NCI-H2171 (cell line): ENCODE measurements around the gene SLC6A18.
"Not testable (repeated sequence)": the region's sequence is repeated elsewhere in the genome, so short reads cannot be mapped to it uniquely, and the experiment has no call there.

Experiments used
- DNase-seq: peaks from one replicate; lab custom pipeline; 2025; lab: John Stamatoyannopoulos, UW

The SLC6A18 gene

DNA sequence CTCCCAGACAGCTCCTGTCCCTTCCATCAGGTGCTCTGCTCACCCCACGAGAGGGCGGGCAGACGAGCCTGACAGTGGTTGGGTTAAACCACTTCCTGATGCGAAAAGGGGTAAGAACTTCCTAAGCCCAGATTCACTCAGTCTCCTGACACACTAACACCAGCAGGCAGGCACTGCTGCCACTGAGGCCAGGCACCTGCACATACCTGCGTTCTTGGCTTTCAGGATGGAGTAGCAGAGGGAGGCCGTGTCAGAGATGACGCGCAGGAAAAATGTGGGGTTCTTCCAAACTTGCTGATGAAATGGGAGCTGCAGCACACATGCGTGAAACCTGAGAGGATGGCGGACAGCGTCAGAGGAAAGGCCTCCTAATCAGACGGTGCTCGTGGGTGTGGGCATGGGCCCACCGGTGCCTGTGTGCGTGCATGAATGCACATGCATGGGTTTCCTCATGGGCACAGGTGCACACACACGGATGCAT lies 29.9 kb downstream of the SLC6A18 start:
- DNase-seq: no peak

GRCh38 chr5:1256776-1257175 lies 31.6 kb downstream of the SLC6A18 start:
- DNase-seq: no peak

- no peak for DNase-seq
These were observed 32.2 kb downstream of the SLC6A18 start for GRCh38 chr5:1257363-1257762.

DNA sequence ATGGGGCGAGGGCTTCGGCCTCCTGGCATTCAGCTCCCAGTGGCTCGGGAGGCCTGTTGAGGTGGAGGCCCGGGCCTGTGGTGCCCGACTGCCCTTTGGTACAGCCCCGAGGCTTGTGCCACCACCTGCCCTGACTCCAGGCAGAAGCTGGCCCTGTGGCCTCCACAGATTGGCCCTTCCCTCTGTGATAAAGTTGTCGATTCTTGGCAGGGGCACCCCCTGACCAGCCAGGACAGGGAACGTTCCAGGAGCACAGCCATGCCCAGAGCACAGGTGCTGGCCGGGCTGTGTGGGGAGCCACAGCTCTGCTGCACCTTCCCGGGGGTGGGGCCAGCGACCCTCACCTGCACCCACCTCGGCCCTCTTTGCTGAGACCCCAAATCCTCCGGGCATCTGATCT lies 32.7 kb downstream of the SLC6A18 start:
- DNase-seq: no peak

DNA sequence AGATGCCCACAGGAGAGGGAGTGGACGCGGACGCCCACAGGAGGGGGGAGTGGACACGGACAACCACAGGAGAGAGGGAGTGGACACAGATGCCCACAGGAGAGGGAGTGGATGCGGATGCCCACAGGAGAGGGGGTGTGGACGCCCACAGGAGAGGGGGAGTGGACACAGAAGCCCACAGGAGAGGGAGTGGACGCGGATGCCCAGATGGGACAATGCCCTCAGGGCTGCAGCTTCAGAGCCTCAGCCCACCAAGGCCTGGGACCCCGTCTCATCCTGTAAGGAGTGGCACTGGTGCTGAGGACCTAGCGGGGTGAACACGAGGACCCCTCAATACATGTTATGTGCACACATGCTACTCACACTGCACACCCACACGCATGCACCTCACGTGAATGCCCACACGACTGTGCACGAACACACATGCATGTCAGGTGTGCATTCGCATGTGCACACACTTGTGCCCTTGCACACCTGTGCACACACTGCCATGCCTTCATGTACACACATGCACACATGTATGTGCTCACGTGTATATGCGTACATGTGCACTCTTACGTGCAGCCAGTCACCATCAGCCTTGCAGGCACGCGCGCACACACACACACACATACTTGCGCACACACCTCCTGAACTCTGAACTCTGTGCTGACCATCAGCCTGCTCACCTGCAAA lies 34.8 kb downstream of the SLC6A18 start:
- DNase-seq: no peak

DNA sequence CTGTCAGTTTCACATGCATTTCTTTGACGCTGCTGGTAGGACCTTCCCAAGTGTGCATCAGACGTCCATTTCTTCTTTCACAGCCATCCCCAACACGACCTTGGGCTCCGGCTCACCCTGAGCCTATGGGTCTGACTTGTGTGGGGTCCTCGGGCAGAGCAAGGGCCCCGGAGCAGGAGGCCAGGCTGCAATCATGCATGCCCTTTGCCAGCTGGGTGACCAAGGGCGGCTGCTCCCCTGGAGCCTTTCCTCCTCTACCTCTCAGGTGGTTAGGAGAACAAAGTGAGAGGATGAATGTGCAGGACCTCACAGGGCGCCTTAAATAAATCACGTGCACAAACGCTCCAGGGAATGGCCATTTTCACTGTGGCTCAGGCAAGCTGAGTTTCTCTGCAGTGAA lies 36.5 kb downstream of the SLC6A18 start:
- DNase-seq: no peak

GRCh38 chr5:1262381-1262780 lies 37.2 kb downstream of the SLC6A18 start:
- peak; percentile 32 for DNase-seq

GRCh38 chr5:1264211-1264610 lies 39.0 kb downstream of the SLC6A18 start:
- DNase-seq: no peak

DNA sequence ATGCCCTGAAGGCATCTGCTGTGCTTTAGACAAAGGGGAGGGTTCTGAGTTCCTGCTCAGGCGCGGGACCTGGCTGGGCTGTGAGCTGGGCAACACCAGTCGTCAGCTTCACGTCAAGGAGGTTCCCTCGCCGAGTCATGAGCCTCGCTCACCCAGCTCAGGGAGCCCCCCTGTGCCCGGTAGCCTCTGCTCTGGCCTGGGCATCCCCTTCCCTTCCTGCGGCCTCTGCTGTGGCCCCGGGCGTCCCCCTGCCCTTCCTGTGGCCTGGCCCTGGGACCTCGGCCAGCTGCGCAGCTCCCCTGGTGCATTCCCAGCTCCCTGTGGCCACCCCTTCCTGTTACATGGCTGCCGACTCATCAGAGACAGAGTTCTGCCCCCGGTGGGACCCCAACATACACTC lies 39.8 kb downstream of the SLC6A18 start:
- DNase-seq: no peak

DNA sequence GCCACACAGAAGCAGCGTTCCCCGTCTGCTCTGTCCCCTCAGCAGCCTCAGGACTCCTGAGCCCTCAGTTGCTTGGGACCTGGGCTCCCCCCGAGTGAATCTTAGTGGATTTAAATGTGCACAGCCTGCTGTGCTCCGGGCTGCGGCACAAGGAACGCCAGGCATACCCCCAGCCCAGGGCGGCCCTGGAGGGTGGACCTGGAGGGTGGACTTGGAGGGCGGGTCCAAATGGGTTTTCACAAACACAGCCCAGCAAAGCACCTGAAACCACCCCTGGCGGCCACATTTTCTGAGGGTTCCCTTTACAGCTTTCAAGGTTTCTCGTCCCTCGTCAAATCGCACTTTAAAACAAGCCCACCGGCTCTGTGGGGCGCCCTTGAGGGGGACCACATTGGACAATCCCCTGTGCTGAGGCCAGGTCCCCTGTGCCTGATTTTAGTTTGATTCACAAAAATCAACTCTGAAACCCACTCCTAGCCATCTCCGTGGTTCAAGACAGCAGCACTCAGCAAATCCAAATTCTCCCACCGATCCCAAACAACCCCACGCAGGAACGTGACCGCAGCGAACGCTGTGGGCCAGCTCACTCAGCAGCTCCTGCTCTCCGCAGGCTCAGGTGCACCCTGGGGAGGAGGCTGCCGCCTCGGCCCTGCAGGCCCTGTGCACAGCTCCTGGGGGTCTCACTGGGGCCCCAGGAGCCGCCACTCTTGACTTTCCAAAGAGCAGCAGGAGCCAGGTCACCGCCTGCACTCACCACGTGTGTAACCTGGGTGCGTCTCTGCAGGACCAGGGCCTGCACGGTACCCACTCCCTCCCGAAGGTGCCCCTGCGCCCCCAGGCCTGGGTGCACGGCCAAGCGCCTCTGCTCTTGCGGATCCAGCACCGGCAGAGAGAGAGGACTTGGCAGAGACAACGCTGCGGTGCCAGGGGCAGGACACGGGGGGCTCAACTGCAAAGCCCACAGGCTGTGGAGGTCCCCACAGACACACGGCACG lies 40.6 kb downstream of the SLC6A18 start:
- DNase-seq: no peak

- no peak for DNase-seq
These were observed 41.6 kb downstream of the SLC6A18 start for GRCh38 chr5:1266791-1267190.

GRCh38 chr5:1267464-1267863 lies 42.3 kb downstream of the SLC6A18 start:
- DNase-seq: not testable (repeated sequence)

GRCh38 chr5:1268056-1268455 lies 42.9 kb downstream of the SLC6A18 start:
- DNase-seq: no peak

- DNase-seq: no peak
These were observed 43.5 kb downstream of the SLC6A18 start for GRCh38 chr5:1268666-1269065.

DNA sequence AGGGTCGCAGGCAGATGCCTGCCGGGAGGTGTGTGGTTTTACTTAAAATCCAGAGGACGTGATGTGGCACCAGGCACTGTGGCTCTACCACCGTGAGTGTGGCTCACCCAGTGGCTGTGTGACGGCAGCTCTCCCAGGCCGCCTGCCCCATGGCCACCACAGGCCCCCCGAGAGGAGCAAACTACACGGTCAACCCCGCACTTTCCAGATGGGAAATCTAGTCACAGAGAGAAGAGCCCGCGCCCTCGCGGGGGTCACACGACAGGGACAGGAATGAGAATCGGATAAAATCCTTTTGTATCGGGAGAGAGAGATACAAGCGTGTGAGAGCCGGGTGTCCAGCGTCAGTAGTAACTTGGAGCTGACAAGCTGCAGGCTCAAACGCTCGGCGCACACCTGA lies 45.2 kb downstream of the SLC6A18 start:
- no peak for DNase-seq

DNA sequence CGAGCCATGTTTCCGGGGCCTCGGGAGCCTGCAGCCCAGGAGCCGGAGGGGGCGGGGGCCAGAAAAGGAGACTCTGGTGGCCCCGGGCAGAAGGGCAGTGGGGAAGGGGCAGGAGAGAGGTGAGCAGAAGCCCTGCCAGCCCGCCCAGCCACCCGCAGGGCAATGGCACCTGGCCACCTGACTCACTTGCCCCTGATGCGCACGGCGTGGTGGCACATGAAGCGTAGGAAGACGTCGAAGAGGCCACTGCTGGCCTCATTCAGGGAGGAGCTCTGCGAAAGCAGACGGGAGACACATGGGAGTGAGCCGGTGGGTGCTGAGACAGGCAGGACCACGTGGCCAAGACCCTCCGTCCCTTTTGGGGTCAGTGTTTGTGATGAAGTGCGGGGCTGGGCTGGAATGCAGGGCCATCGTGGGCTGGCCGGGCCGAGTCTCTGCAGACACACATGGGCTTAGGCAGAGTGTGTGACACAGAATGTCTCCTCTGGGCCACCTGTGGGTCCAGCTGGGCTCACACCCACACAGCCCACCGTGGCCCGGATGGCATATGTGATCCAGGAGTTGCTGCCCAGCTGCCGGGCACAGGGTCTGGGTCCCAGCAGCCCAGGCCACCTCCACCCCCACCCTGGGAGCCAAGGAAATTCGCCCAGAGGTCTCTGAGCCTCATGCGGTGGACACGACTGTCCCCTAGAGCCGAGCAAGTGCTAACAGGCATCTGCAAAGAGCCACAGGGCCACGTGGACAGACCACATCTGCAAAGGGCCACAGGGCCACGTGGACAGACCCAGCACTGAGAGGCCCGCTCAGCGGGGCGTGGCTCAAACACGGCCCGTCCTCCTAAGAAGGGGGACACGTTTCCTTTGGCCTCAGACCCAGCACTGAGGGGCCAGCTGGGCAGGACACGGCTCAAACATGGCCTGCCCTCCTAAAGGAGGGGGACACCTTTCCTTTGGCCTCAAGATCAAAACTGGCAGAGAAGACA lies 46.0 kb downstream of the SLC6A18 start:
- DNase-seq: no peak

DNA sequence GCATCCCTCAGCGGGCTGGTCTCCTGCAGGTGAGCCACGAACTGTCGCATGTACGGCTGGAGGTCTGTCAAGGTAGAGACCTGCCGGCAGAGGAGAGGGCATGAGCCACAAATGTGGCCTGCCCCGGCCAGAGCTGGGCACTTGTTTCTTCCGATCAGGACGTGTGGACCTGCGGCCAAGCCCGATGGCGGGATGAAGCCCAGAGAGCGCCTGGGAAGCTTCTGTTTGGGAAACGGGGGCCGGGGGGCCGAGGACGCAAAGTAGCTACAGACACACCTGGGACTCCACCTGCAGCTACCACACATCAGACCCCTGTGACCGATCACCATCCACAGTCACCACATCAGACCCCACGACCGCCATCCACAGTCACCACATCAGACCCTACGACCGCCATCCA lies 47.0 kb downstream of the SLC6A18 start:
- peak; percentile 47 for DNase-seq

- DNase-seq: no peak
These were observed 48.6 kb downstream of the SLC6A18 start for GRCh38 chr5:1273745-1274144.

DNA sequence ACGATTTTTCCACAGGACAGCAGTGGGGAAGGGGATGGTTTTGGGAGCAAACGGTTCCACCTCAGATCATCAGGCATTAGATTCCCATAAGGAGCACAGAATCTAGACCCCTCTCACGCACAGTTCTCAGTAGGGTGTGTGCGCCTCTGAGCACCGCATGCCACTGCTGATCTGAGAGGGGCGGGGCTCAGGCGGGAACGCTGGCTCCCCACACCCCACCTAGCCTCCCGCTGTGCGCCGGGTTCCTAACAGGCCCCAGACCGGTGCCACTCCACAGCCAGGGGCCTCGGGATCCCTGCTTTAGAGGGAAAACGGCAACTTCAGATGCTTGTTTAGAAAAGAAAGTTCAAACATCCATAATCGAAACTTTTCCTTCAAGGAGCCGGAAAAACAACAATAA lies 49.3 kb downstream of the SLC6A18 start:
- no peak for DNase-seq

DNA sequence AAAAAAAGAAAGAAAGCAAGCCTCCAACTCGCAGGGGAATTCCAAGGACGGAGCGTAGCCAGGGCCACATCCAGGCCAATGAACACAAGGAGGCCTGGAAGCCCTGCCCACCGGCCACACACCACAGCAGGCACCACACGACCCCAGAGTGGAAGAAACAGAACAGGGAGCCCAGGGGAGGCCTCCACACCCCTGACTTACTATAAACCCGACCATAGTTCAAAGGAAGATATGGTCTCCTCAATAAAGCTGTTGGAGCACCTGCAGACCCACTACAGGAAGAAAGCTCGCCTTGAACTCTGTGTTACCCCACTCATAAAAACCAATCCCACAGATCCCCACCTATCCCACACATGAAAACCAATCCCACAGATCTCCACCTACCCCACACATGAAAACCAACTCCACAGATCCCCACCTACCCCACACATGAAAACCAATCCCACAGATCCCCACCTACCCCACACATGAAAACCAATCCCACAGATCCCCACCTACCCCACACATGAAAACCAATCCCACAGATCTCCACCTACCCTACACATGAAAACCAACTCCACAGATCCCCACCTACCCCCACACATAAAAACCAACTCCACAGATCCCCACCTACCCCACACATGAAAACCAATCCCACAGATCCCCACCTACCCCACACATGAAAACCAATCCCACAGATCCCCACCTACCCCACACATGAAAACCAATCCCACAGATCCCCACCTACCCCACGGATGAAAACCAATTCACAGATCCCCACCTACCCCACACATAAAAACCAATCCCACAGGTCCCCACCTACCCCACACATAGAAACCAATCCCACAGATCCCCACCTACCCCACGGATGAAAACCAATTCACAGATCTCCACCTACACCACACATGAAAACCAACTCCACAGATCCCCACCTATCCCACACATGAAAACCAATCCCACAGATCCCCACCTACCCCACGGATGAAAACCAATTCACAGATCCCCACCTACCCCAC lies 50.5 kb downstream of the SLC6A18 start:
- not testable (repeated sequence) for DNase-seq

GRCh38 chr5:1276930-1277329 lies 51.7 kb downstream of the SLC6A18 start:
- DNase-seq: no peak
